K562 (cell line): ENCODE data around the gene PLEKHB1. TPM values are rescaled to one million over a fixed set of nuclear protein-coding genes. Genes with fewer than 3 reads are reported as not detected.

Source experiments
- AFF1 ChIP-seq, 2 experiments: fragments of 450-650 bp; IDR thresholded peaks; 2 replicates each; pipeline ENCODE4 v1.6.1; 2018; ENCODE audit warnings: mild to moderate bottlenecking in 2 of 2, low read depth in 1 of 2; ENCODE audit not compliant: partially characterized antibody in 2 of 2
- ESRRA ChIP-seq: fragments of 450-650 bp; IDR thresholded peaks from 2 replicates; pipeline ENCODE4 v1.6.1; 2014; ENCODE audit warnings: low read depth, mild to moderate bottlenecking, moderate library complexity, borderline replicate concordance
- FOS ChIP-seq: IDR thresholded peaks from 3 replicates; pipeline ENCODE4 v1.6.1; 2011; ENCODE audit not compliant: insufficient read length; ENCODE audit errors: extremely low read depth
- HDGF ChIP-seq: fragments of 450-650 bp; IDR thresholded peaks from 2 replicates; pipeline ENCODE4 v1.6.1; 2016
- JUNB ChIP-seq: fragments of 450-650 bp; formaldehyde crosslinking; conservative IDR thresholded peaks from 2 replicates; pipeline ENCODE4 v1.4.0; 2020; ENCODE audit warnings: mild to moderate bottlenecking
- MAX ChIP-seq: sonication (generic); formaldehyde crosslinking; IDR thresholded peaks from 2 replicates; pipeline ENCODE4 v1.9.0; 2022; ENCODE audit warnings: mild to moderate bottlenecking, missing genetic modification reagents
- POLR2AphosphoS2 ChIP-seq: IDR thresholded peaks from 2 replicates; pipeline ENCODE4 v1.6.1; 2012; ENCODE audit warnings: low read length, improper control_type of control experiment
- RBM34 ChIP-seq: fragments of 200-400 bp; formaldehyde crosslinking; IDR thresholded peaks from 2 replicates; pipeline ENCODE4 v1.6.1; 2018; ENCODE audit warnings: low read length, borderline replicate concordance; ENCODE audit not compliant: insufficient read depth
- TBL1XR1 ChIP-seq, 2 experiments: IDR thresholded peaks; 2 replicates each; pipeline ENCODE4 v1.6.1; 2012; ENCODE audit warnings: improper control_type of control experiment in 2 of 2, low read length in 2 of 2, mild to moderate bottlenecking in 1 of 2
- USF2 ChIP-seq: sonication (generic); formaldehyde crosslinking; IDR thresholded peaks from 2 replicates; pipeline ENCODE4 v1.5.0; 2020; ENCODE audit warnings: missing genetic modification reagents
- YBX1 ChIP-seq: fragments of 450-650 bp; IDR thresholded peaks from 2 replicates; pipeline ENCODE4 v1.7.1; 2016; ENCODE audit warnings: mild to moderate bottlenecking
- polyA plus RNA-seq, 8 experiments: library from polyadenylated mRNA; depleted of rRNA in 4 of 8; stranded (reverse) in 5 of 8; unstranded in 3 of 8; fragments of >200 nt; fragmentation: Nextera tagmentation in 2 of 8; fragmentation: Illumina TruSeq in 1 of 8; extraction: Ambion mirVana in 2 of 8; extraction: Trizol in 1 of 8; gene quantifications; 2 replicates each; pipeline versions ENCODE4 v1.2.1 to v1.2.3, GENCODE V29; 2011 to 2014; ENCODE audit warnings: inconsistent platforms in 1 of 8, missing spikeins in 1 of 8
- total RNA-seq, 7 experiments: library from RNA; depleted of rRNA in 6 of 7; stranded (reverse); fragments of >200 nt in 6 of 7; fragmentation: Illumina TruSeq in 2 of 7; extraction: Trizol in 2 of 7; gene quantifications; 2 replicates each; pipeline versions ENCODE4 v1.2.1 to v1.2.3, GENCODE V29; 2011 to 2021; ENCODE audit warnings: low replicate concordance in 1 of 7
- TF ChIP-seq, protein P1 (sequence below): fragments of 250-450 bp; sonication (Bioruptor Pico); IDR thresholded peaks from 2 replicates; pipeline ENCODE4 v1.8.0; 2021; ENCODE audit warnings: moderate library complexity, mild to moderate bottlenecking, inconsistent platforms
- TF ChIP-seq, protein P2 (sequence below): fragments of 450-650 bp; IDR thresholded peaks from 2 replicates; pipeline ENCODE4 v1.6.1; 2017; ENCODE audit warnings: antibody characterized with exemption, mild to moderate bottlenecking
- TF ChIP-seq, protein P3 (sequence below): sonication (generic); formaldehyde crosslinking; IDR thresholded peaks from 2 replicates; pipeline ENCODE4 v1.8.1; 2023; ENCODE audit warnings: mild to moderate bottlenecking, missing genetic modification reagents

The PLEKHB1 gene
- total and polyA plus RNA-seq, 9 of the 15 experiments (the other 6 are each of a cell fraction or from before 2014, with no cell fraction given) = 0.07 to 0.62 (median 0.17) TPM; not detected in 2

GRCh38 chr11:73661035-73661628 lies 14.8 kb downstream of the PLEKHB1 start (continued):
- TF ChIP-seq, protein P1, sequence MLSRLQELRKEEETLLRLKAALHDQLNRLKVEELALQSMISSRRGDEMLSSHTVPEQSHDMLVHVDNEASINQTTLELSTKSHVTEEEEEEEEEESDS = no peak
- peak; percentile 87; the same call in 1 of the 2 replicates for TF ChIP-seq ESRRA
- TF ChIP-seq MAX (CRISPR knock-in tag) = peak; percentile 58
- TF ChIP-seq RBM34 = no peak
- peak in 1 of 2 experiments; percentile 51; a peak in 2 of 4 replicates for TF ChIP-seq TBL1XR1 (IDR thresholded peaks at IDR 0.05; ENCODE audit: low read length in 2 of 2)
- TF ChIP-seq, protein P2, sequence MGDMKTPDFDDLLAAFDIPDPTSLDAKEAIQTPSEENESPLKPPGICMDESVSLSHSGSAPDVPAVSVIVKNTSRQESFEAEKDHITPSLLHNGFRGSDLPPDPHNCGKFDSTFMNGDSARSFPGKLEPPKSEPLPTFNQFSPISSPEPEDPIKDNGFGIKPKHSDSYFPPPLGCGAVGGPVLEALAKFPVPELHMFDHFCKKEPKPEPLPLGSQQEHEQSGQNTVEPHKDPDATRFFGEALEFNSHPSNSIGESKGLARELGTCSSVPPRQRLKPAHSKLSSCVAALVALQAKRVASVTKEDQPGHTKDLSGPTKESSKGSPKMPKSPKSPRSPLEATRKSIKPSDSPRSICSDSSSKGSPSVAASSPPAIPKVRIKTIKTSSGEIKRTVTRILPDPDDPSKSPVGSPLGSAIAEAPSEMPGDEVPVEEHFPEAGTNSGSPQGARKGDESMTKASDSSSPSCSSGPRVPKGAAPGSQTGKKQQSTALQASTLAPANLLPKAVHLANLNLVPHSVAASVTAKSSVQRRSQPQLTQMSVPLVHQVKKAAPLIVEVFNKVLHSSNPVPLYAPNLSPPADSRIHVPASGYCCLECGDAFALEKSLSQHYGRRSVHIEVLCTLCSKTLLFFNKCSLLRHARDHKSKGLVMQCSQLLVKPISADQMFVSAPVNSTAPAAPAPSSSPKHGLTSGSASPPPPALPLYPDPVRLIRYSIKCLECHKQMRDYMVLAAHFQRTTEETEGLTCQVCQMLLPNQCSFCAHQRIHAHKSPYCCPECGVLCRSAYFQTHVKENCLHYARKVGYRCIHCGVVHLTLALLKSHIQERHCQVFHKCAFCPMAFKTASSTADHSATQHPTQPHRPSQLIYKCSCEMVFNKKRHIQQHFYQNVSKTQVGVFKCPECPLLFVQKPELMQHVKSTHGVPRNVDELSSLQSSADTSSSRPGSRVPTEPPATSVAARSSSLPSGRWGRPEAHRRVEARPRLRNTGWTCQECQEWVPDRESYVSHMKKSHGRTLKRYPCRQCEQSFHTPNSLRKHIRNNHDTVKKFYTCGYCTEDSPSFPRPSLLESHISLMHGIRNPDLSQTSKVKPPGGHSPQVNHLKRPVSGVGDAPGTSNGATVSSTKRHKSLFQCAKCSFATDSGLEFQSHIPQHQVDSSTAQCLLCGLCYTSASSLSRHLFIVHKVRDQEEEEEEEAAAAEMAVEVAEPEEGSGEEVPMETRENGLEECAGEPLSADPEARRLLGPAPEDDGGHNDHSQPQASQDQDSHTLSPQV = no peak
- TF ChIP-seq USF2 (CRISPR knock-in tag) = no peak
- no peak for TF ChIP-seq YBX1
- no peak for TF ChIP-seq HDGF
- no peak for TF ChIP-seq JUNB (CRISPR knock-in tag)
- no peak for TF ChIP-seq POLR2AphosphoS2
- TF ChIP-seq AFF1 (IDR thresholded peaks at IDR 0.05; ENCODE audit: low read depth in 1 of 2, partially characterized antibody in 2 of 2) = no peak
- TF ChIP-seq, protein P3, sequence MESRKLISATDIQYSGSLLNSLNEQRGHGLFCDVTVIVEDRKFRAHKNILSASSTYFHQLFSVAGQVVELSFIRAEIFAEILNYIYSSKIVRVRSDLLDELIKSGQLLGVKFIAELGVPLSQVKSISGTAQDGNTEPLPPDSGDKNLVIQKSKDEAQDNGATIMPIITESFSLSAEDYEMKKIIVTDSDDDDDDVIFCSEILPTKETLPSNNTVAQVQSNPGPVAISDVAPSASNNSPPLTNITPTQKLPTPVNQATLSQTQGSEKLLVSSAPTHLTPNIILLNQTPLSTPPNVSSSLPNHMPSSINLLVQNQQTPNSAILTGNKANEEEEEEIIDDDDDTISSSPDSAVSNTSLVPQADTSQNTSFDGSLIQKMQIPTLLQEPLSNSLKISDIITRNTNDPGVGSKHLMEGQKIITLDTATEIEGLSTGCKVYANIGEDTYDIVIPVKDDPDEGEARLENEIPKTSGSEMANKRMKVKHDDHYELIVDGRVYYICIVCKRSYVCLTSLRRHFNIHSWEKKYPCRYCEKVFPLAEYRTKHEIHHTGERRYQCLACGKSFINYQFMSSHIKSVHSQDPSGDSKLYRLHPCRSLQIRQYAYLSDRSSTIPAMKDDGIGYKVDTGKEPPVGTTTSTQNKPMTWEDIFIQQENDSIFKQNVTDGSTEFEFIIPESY = peak; percentile 96
- TF ChIP-seq FOS = no peak
